ENCODE measurements around the gene KRT33B.

The KRT33B gene

GRCh38 chr17:41322903-41323895, 46.4 kb downstream of the KRT33B start:
- DNase-seq: no peak

GRCh38 chr17:41322094-41322902, 47.3 kb downstream of the KRT33B start:
- DNase-seq: no peak

GRCh38 chr17:41318231-41318630, 51.4 kb downstream of the KRT33B start:
- DNase-seq: no peak

GRCh38 chr17:41315814-41316445, 53.7 kb downstream of the KRT33B start:
- no peak for DNase-seq

DNA sequence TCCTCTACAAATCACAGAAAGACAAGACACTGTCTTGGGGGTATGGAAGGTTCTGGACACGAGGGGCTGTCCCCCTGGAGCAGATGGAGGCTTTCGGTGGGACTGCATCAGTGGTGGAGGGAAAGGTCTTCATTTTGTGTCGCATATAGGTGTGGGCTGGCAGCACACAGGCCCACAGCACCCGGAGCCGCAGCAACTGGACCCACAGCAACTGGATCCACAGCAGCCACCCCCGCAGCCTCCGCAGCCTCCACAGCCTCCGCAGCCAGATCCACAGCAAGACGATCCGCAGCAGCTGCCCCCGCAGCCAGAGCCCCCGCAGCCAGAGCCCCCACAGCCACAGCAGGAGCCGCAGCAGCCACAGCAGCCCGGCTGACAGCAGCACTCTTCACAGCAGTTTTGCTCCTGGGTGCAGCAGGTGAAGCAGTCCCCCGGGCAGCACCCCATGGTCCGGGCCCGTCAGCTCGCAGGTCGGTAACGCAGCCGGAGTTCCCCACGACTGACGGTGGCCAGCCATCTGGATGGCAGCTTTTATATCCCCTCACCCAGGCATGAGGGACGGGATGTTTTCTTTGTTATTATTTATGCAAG, 54.3 kb downstream of the KRT33B start, which contains the start of gene KRTAP17-1:
Gene KRTAP17-1, minus strand, starts transcription at position 507 of the 591 bp plus-strand sequence. Its CDS starts 60 bp downstream, at position 447.
- no peak for DNase-seq

All from effector CD4-positive, alpha-beta T cell (primary cell).